Mesendoderm (in vitro differentiated cells): ENCODE results near the gene IL17RE. TPM values are rescaled to one million over a fixed set of nuclear protein-coding genes. Genes with fewer than 3 reads are reported as not detected.
"Not testable (repeated sequence)": the region's sequence is repeated elsewhere in the genome, so short reads cannot be mapped to it uniquely, and the experiment has no call there.

Experiments
- DNase-seq: peaks from one replicate; pipeline ENCODE4 v3.0.0; 2013
- H2AK5ac ChIP-seq: 2 replicates; pipeline ENCODE4 v1.6.1; 2013; ENCODE audit warnings: low read length, inconsistent platforms
- H2BK120ac ChIP-seq: 2 replicates; pipeline ENCODE4 v1.6.1; 2013; ENCODE audit warnings: low read depth, mild to moderate bottlenecking, low read length, moderate library complexity, mixed read lengths
- H2BK15ac ChIP-seq: replicated peaks from 2 replicates; pipeline ENCODE4 v1.6.1; 2013; ENCODE audit warnings: low read depth, mild to moderate bottlenecking, moderate library complexity
- H2BK5ac ChIP-seq: 2 replicates; pipeline ENCODE4 v1.6.1; 2013; ENCODE audit warnings: low read length, inconsistent platforms
- H3K18ac ChIP-seq: 2 replicates; pipeline ENCODE4 v1.6.1; 2013; ENCODE audit warnings: mild to moderate bottlenecking, low read length, mixed read lengths
- H3K23ac ChIP-seq: one replicate; pipeline ENCODE4 v1.6.1; 2013; ENCODE audit warnings: low read length
- H3K27ac ChIP-seq: 2 replicates; pipeline ENCODE4 v1.5.1; 2013; ENCODE audit warnings: low read depth, mild to moderate bottlenecking, inconsistent platforms, low read length, moderate library complexity
- H3K27me3 ChIP-seq: 2 replicates; pipeline ENCODE4 v1.6.1; 2013; ENCODE audit warnings: low read length, control low read depth, mild to moderate bottlenecking, inconsistent platforms; ENCODE audit not compliant: insufficient read depth, poor library complexity
- H3K36me3 ChIP-seq: 2 replicates; pipeline ENCODE4 v1.6.1; 2013; ENCODE audit warnings: low read length, inconsistent platforms; ENCODE audit not compliant: control insufficient read depth, insufficient read depth
- H3K4ac ChIP-seq: one replicate; pipeline ENCODE4 v1.6.1; 2013; ENCODE audit warnings: low read depth, mild to moderate bottlenecking, low read length, moderate library complexity
- H3K4me1 ChIP-seq: 2 replicates; pipeline ENCODE4 v1.6.1; 2013; ENCODE audit warnings: low read depth, low read length, inconsistent platforms; ENCODE audit not compliant: control insufficient read depth
- H3K4me2 ChIP-seq: 2 replicates; pipeline ENCODE4 v1.6.1; 2013; ENCODE audit warnings: low read length
- H3K4me3 ChIP-seq: 2 replicates; pipeline ENCODE4 v1.5.1; 2013; ENCODE audit warnings: mild to moderate bottlenecking, low read length
- H3K56ac ChIP-seq: one replicate; pipeline ENCODE4 v1.6.1; 2013; ENCODE audit warnings: low read length
- H3K79me1 ChIP-seq: 2 replicates; pipeline ENCODE4 v1.6.1; 2013; ENCODE audit warnings: low read length, inconsistent platforms
- H3K79me2 ChIP-seq: 2 replicates; pipeline ENCODE4 v1.6.1; 2013; ENCODE audit warnings: mild to moderate bottlenecking, low read length; ENCODE audit not compliant: control insufficient read depth, insufficient read depth
- H3K9ac ChIP-seq: 2 replicates; pipeline ENCODE4 v1.6.1; 2013; ENCODE audit warnings: low read length, inconsistent platforms
- H4K5ac ChIP-seq: one replicate; pipeline ENCODE4 v1.6.1; 2013; ENCODE audit warnings: low read length
- H4K8ac ChIP-seq: one replicate; pipeline ENCODE4 v1.6.1; 2013; ENCODE audit warnings: low read depth, mild to moderate bottlenecking, control low read depth, low read length, moderate library complexity
- WGBS: extraction: QIAGEN DNeasy Blood & Tissue Kit; methylation state at CpG from one replicate; pipeline ENCODE4 v1.1.7; 2013; ENCODE audit warnings: low lambda C conversion rate, missing lambda C conversion rate; ENCODE audit not compliant: insufficient coverage; ENCODE audit errors: extremely low coverage; 5-methylcytosine and 5-hydroxymethylcytosine counted together
- polyA plus RNA-seq, 2 experiments: library from polyadenylated mRNA; stranded (reverse); fragments of 200-250 nt; gene quantifications; one replicate each; pipeline ENCODE4 v1.2.3, GENCODE V29; 2013

Gene IL17RE
- polyA plus RNA-seq (2013, experiment 1 of 2): 6.0 TPM
- polyA plus RNA-seq (2013, experiment 2 of 2): 7.5 TPM

- Histone ChIP-seq H3K9ac (peak within 1 kb of the TSS; percentile 37), H2BK120ac (no peak within 1 kb of the TSS), H2BK5ac (no peak within 1 kb of the TSS), H4K8ac (no peak within 1 kb of the TSS), H2BK15ac (no peak within 1 kb of the TSS), H3K56ac (peak within 1 kb of the TSS; percentile 51), H3K4me3 (no peak within 1 kb of the TSS), H3K79me1 (no peaks in the 10 kb centered on the region), H3K23ac (no peak within 1 kb of the TSS), H3K18ac (no peak within 1 kb of the TSS), H3K4me2 (no peak within 1 kb of the TSS), H3K27me3 (no peaks in the 10 kb centered on the region), H2AK5ac (no peak within 1 kb of the TSS), H4K5ac (no peak within 1 kb of the TSS), H3K4ac (no peak within 1 kb of the TSS), H3K27ac (no peak within 1 kb of the TSS), H3K4me1 (peaks cover 7% of the 10 kb centered on the region), H3K79me2 (no peaks in the 10 kb centered on the region), H3K36me3 (no peaks in the 10 kb centered on the region)
- WGBS: no CpG with 5 or more reads among the region's 13 CpGs
- DNase-seq: no peak
These were observed at the start of gene IL17RE for GRCh38 chr3:9902372-9903237. IL17RE (plus strand) TSS chr3:9902848; CDS start chr3:9902933, 85 bp downstream.

GRCh38 chr3:9854291-9854940, 48.2 kb upstream of the IL17RE start:
- H2BK5ac ChIP-seq, H2BK120ac ChIP-seq, H3K36me3 ChIP-seq, H3K4ac ChIP-seq, DNase-seq, H4K8ac ChIP-seq, H3K4me1 ChIP-seq, H4K5ac ChIP-seq, H2AK5ac ChIP-seq, H2BK15ac ChIP-seq, H3K9ac ChIP-seq, H3K27me3 ChIP-seq, H3K27ac ChIP-seq, H3K18ac ChIP-seq, H3K4me3 ChIP-seq, H3K4me2 ChIP-seq, H3K23ac ChIP-seq, H3K56ac ChIP-seq, H3K79me2 ChIP-seq, H3K79me1 ChIP-seq: not testable (repeated sequence)
- WGBS: no CpG with 5 or more reads among the region's 11 CpGs

- H3K36me3 ChIP-seq: no peaks in the 10 kb centered on the region
- H3K23ac ChIP-seq: no peak overlapping the region
- no peak overlapping the region for H3K4me3 ChIP-seq
- no peak for DNase-seq
- no peaks in the 10 kb centered on the region for H3K4me1 ChIP-seq
- H3K9ac ChIP-seq: no peak overlapping the region
- no peak overlapping the region for H2BK120ac ChIP-seq
- no peaks in the 10 kb centered on the region for H3K27me3 ChIP-seq
- H3K79me2 ChIP-seq: no peaks in the 10 kb centered on the region
- H2BK15ac ChIP-seq: no peak overlapping the region
- H3K4ac ChIP-seq: no peak overlapping the region
- no peak overlapping the region for H3K27ac ChIP-seq
- no peak overlapping the region for H3K56ac ChIP-seq
- H4K5ac ChIP-seq: no peak overlapping the region
- no peak overlapping the region for H3K4me2 ChIP-seq
- no peak overlapping the region for H4K8ac ChIP-seq
- H3K79me1 ChIP-seq: no peaks in the 10 kb centered on the region
- no peak overlapping the region for H3K18ac ChIP-seq
- WGBS: no CpG with 5 or more reads among the region's 3 CpGs
- H2BK5ac ChIP-seq: no peak overlapping the region
- H2AK5ac ChIP-seq: no peak overlapping the region
These were observed 47.1 kb upstream of the IL17RE start for GRCh38 chr3:9855594-9855993.

GRCh38 chr3:9859530-9860025, 43.1 kb upstream of the IL17RE start:
- Histone ChIP-seq H3K23ac (no peak overlapping the region), H4K8ac (no peak overlapping the region), H3K4me1 (no peaks in the 10 kb centered on the region), H3K56ac (no peak overlapping the region), H3K27me3 (no peaks in the 10 kb centered on the region), H2AK5ac (no peak overlapping the region), H3K9ac (no peak overlapping the region), H3K4me2 (no peak overlapping the region), H2BK15ac (no peak overlapping the region), H3K4me3 (no peak overlapping the region), H3K18ac (no peak overlapping the region), H3K79me1 (no peaks in the 10 kb centered on the region), H3K36me3 (no peaks in the 10 kb centered on the region), H2BK5ac (no peak overlapping the region), H3K4ac (no peak overlapping the region), H2BK120ac (no peak overlapping the region), H3K27ac (no peak overlapping the region), H3K79me2 (no peaks in the 10 kb centered on the region), H4K5ac (no peak overlapping the region)
- DNase-seq: no peak
- no CpG with 5 or more reads among the region's 12 CpGs for WGBS

- Histone ChIP-seq H3K18ac (no peak overlapping the region), H2BK15ac (no peak overlapping the region), H4K5ac (no peak overlapping the region), H4K8ac (no peak overlapping the region), H3K27ac (no peak overlapping the region), H3K23ac (no peak overlapping the region), H2BK5ac (no peak overlapping the region), H3K27me3 (no peaks in the 10 kb centered on the region), H3K4ac (no peak overlapping the region), H3K36me3 (no peaks in the 10 kb centered on the region), H2BK120ac (no peak overlapping the region), H3K56ac (no peak overlapping the region), H2AK5ac (no peak overlapping the region), H3K4me3 (no peak overlapping the region), H3K4me1 (no peaks in the 10 kb centered on the region), H3K79me1 (no peaks in the 10 kb centered on the region), H3K79me2 (no peaks in the 10 kb centered on the region), H3K9ac (no peak overlapping the region), H3K4me2 (no peak overlapping the region)
- DNase-seq: no peak
- no CpG with 5 or more reads among the region's 4 CpGs for WGBS
These were observed 41.4 kb upstream of the IL17RE start for GRCh38 chr3:9861201-9861600.
